DMS53 treated with DMSO at 0.1 percent for 48 hours (cell line): ENCODE measurements around the gene WSB1.
"Not testable (repeated sequence)": the region's sequence is repeated elsewhere in the genome, so short reads cannot be mapped to it uniquely, and the experiment has no call there.

Experiments
- DNase-seq: peaks from one replicate; lab custom pipeline; 2025; ENCODE audit not compliant: unreplicated experiment; lab: John Stamatoyannopoulos, UW

The WSB1 gene

DNA sequence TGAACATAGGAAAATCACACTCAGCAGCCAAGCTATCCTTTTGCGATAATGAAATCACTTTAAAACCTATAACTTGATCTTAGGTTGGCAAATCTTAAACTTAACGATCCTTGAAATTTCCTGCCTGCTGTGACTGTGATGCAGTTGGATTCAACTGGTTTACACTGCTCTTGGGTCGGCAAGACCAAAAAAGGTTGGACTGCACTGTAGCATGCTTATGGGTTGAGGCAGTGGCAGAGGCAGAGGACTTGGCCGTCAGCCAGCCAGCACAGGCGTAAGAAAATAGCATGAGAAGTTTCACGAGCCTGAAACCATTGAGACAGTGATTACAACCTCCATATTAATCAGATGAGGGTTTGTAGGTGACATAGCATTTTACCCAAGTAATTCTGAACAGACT is 21.4 kb downstream of the WSB1 start:
- DNase-seq = peak; percentile 80

GRCh38 chr17:27315796-27316465 is 22.0 kb downstream of the WSB1 start:
- DNase-seq = no peak

DNA sequence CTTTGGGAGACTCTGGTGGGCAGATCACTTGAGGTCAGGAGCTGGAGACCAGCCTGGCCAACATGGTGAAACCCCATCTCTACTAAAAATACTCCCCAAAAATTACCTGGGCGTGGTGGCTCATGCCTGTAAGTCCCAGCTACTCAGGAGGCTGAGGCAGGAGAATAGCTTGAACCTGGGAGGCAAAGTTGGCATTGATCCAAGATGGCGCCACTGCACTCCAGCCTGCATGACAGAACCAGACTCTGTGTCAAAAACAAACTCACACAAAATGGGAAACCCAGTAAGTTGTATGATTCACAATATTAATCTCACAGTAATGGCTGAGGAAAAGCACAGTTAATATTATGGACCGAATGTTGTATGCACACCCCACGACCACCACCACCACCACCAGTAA is 24.3 kb downstream of the WSB1 start:
- no peak for DNase-seq

DNA sequence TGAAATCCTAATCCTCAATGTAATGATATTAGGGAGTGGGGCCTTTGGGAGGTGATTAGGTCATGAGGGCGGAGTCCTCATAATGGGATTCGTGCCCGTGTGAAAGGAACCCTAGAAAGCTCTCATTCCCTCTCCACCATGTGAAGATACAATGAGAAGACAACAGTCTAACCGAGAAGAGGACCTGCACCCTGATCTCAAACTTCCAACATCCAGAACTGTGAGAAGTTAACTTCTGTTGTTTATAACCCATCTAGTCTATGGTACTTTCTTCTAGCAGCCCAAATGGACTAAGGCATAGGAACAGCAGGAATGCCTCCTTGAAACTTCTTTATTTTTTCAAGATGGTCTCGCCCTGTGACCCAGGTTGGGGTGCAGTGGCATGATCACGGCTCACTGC is 24.7 kb downstream of the WSB1 start:
- DNase-seq = no peak

- DNase-seq = peak; percentile 91
Measured at GRCh38 chr17:27319541-27320221, 25.8 kb downstream of the WSB1 start.

DNA sequence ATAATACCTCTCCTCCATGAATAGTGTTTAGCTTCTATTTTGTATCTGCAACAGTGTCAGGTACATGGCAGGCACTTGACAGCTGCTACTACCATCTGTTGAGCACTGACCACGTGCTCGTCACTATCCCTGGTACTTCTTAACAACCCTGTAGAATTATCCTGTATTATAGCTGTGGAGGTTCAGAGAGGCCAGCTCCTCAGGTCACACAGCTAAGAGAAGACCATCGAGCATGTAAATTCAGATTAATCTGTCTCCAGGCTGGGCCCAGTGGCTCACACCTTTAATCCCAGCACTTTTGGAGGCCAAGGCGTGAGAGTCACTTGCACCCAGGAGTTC is 26.3 kb downstream of the WSB1 start:
- DNase-seq = no peak

DNA sequence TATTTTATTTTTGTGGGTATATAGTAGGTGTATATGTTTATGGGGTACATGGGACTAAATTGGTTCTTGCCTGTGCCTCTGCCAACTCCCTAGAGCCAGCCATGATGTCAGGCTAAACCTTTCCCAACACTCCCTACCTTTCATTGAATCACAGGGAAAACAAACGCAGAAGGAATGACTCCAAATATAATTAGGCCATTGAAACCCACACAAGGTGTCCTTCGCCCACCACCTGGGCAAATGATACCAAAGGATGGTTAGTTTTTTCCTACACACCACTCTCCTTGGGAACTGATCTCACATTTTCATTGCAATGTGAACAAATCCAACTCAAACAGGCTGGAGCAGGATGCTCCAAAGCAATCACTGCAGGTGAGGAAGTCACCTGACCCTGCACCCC is 27.5 kb downstream of the WSB1 start:
- peak; percentile 97 for DNase-seq

DNA sequence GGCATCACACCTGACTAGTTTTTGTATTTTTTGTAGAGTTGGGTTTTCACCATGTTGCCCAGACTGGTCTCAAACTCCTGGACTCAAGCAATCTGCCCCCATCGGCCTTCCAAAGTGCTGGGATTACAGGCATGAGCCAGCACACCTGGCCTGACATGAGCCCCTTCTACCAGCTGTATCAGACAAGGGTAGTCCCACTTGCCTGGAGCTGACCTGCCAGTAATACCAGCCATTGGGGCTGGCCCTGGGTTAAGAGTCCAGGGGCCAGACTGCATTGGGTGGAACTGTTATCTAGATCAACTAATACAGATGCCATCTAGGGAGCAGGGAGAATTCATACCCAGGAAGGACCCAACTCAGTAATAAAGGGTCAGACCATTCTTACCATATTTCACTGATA is 28.1 kb downstream of the WSB1 start:
- DNase-seq = peak; percentile 37

- DNase-seq = no peak
Measured at GRCh38 chr17:27322690-27323508, 29.0 kb downstream of the WSB1 start.

DNA sequence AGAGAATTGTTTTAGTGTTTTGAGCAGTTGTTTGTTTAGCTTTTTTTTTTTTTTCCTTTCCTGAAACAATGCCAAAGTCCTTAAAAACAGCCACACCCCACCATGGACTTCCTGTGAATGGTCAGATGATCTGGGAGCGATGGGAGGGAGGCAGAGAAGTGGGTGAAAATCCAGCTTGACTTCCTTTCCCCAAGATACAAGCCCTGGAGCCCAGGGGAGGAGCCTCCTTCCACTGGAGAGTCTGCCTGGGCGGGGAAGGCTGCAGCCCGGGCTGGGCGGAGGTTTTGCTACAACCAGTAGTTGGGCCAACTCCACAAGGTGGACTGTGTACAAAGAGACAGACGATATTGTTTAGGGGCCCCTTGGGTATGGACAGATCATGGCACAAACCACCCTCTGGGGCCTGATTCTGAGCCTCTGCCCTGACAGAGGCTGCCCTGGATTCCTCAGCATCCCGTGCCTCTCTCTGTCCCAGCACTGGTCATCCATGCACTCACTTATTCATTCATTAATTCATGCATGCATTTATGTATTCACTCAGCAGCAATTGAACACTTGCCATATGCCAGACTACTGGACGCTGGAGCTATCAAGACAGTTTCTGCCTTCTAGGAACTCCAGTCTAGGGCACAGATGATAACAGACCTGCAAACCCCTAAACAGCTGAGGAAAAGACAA is 29.8 kb downstream of the WSB1 start:
- DNase-seq = peak; percentile 84

DNA sequence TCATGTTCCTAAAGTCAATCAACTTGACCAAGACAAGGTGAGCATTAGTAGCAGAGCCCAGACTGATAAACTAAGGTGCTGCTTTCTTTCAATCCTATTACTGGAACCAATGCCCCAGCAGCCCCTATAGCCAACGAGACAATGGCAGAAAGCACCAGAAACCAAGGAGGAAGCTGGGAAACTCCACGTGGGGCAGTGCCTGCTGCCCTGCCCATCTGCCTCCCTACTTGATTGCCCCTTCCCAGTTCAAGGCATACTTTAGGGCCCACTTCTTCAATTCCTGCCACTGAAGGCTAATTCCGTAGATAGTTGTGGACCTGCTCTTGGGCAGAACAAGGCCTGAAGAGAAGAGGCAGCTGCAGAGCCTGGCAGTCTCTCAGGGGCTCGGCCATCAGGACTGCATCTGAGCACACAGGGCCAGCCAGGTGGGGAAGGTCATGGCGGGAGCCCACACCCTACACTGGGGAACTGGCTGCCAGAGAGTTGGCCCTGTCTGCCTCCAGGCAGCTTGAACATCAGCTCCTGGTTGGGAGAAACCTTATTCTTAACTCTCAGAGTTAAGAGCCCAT is 30.9 kb downstream of the WSB1 start:
- no peak for DNase-seq

DNA sequence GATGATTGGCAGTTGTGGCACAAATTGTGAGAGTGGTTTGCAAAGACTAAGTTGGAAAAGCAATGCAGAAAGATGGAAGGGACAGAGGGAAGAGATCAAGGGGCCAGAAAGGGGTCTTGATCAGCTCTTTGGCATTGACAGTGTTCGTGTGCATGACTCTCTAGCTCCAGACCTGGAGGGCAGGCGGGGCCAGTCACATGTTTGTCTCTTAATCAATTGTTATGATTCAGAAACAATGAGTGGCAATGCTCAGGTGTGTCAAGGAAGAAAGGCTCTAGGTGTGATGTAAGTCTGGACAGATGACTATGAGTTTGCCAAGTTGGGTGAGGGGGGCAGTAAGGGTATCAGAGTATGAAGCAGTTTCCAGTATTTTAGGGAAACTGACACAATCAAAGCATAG is 32.1 kb downstream of the WSB1 start:
- DNase-seq = no peak

- no peak for DNase-seq
Measured at GRCh38 chr17:27326585-27326984, 32.7 kb downstream of the WSB1 start.

DNA sequence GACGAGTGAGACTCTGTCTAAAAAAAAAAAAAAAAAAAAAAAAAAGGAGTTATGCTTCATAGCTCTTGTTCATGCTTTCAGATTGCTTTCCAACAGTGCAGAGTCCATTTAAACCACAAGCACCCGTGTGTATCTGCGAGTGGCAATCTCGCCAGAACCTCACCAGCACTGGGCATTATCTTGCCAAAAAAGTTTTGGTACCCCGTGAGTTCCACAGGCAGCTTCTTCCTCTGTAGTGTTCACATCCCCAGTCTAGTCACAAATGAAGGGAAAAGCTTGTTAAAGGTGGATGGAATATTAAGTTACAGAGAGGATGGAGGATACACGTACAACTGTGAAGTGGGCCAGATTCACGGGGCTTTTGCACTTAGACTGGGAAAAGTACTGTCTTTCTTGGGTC is 33.5 kb downstream of the WSB1 start:
- DNase-seq = no peak

- DNase-seq = no peak
Measured at GRCh38 chr17:27327871-27328270, 34.0 kb downstream of the WSB1 start.

- not testable (repeated sequence) for DNase-seq
Measured at GRCh38 chr17:27328686-27329085, 34.8 kb downstream of the WSB1 start.

DNA sequence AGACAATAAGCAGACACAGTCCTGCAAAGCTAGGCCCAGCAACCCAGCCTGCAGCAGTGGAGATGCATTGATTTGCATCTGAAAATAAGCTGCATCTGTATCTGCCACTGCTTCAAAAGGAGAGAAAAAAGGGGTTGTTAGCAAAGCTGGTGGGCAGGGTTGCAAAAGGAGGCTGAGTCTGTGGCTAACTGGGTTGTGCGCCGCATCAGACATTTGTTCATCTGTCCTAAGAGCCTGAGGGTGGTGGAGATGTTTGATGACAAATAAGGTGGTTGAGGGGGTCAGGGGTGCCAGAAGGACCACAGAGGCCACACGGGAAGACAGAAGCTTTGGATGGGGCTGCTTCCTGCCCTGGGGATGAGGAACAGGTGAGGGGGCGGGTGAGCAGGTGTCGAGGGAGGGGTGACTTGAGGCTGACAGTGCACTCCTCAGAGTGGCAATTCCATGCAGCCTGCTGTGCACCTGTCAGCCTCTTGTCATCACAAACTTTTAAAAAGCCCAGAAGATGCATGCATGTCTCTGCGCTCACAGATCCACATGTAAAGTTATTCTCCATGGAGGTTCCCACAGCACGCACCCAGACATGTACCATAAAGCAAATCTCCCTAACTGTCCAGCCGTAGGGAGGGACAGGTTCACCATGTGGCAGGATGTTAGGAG is 35.4 kb downstream of the WSB1 start:
- DNase-seq = no peak

GRCh38 chr17:27332047-27332393 is 38.1 kb downstream of the WSB1 start:
- no peak for DNase-seq

GRCh38 chr17:27332485-27333409 is 38.8 kb downstream of the WSB1 start:
- DNase-seq = peak; percentile 100
